Activated T-helper 17 cell treated with anti-CD3 and anti-CD28 coated beads, Interleukin-2, amount 50 U/mL, for 72 hours (primary cell): ENCODE measurements around the gene SLC19A3. TPM values are rescaled to one million over a fixed set of nuclear protein-coding genes. Genes with fewer than 3 reads are reported as not detected.
"Not testable (repeated sequence)": the region's sequence is repeated elsewhere in the genome, so short reads cannot be mapped to it uniquely, and the experiment has no call there.

Experiments used
- ATAC-seq: fragments of 150-1000 bp; cut with Tn5 transposase; replicated peaks from 2 replicates; pipeline ENCODE4 v1.10.0; 2021; ENCODE audit warnings: mild to moderate bottlenecking, moderate library complexity
- H3K27ac Mint-ChIP-seq: one replicate; pipeline ENCODE4 v1.8.0; 2022; ENCODE audit warnings: mixed read lengths
- H3K27me3 Mint-ChIP-seq: one replicate; pipeline ENCODE4 v1.8.0; 2022; ENCODE audit warnings: mixed read lengths
- H3K36me3 Mint-ChIP-seq: one replicate; pipeline ENCODE4 v1.8.0; 2022; ENCODE audit warnings: low read depth, mild to moderate bottlenecking, mixed read lengths
- H3K4me1 Mint-ChIP-seq: one replicate; pipeline ENCODE4 v1.8.0; 2022; ENCODE audit warnings: mixed read lengths
- H3K4me3 Mint-ChIP-seq: one replicate; pipeline ENCODE4 v1.8.0; 2022; ENCODE audit warnings: mild to moderate bottlenecking, mixed read lengths
- H3K9me3 Mint-ChIP-seq: one replicate; pipeline ENCODE4 v1.8.0; 2022; ENCODE audit warnings: mixed read lengths
- total RNA-seq, 2 donors: library from RNA; stranded (reverse); gene quantifications; one replicate each; pipeline ENCODE4 v1.2.3, GENCODE V29; 2022

SLC19A3 gene
- not detected for total RNA-seq

DNA sequence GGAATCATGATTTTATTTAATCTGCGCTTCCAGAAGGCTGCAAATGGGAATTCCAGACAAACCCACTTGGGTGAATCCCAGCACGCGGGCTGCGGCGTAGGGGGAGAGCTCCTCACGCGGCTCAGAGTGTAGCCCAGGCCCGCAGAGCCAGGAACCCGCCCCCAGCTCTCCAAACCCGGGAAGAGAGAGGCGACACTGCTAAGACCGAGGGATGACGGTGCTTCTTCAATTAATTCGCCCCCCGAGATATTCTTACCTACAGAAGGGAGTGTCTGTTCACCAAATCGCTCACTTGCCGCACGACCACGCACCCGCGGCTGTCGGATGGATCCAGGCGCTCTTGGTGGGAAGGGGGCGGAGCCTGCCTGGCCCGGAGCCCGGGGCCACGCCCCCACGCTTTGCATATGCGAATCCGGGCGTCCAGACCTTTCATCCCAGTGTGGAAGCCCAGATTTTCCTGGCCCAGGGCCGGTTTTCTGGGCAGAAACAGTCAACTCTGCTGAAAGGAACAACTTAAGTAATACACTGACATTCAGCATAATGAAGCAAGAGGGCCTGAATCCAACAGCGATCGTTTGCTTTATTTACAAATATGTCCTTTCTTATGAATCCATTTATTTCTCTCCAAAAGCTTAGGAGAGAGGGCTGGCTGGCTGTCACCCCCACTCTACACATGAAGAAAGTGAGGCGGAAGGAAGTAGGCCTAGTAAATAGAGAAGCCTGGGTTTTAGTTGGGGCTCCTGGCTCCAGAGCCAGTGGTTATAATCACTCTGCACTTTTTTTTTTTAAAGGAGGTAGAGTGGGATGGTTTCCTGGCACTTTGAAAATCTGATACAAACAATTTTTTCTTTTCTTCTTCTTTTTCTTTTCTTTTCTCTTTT is at the start of gene SLC19A3:
SLC19A3 (minus strand) TSS at position 342 of the 881 bp plus-strand sequence. CDS start 15,710 bp downstream, outside the sequence.
- Mint-ChIP-seq H3K27me3 (peaks cover 8% of the 10 kb centered on the region), H3K36me3 (no peaks in the 10 kb centered on the region)

DNA sequence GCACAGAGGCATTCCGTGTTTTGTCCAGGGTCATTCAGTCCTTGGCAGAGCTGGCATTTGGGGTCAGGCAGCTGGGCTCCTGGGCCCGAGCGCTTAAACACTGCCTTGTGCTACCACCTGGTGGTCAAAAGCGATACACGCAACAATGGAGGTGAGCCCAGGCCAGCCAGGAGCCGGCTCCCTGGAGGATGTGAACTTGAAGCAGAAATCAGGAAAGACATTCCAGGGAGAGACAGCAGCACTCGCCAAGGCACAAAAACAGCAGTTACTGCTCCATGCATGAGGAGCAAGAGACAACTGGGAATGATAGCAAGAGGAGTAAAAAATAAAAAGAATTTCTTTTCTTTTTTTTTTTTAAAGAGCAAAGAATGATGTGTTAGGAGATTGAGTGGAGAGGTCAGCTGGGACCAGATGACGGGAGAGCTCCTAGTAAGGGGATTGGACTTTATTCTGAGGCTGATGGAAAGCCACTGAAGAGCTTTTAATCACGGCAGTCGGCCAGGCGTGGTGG is 48.6 kb upstream of the SLC19A3 start:
- peak overlapping the region; percentile 7 for H3K27ac Mint-ChIP-seq

More for the DNA sequence above, at the start of gene SLC19A3:
- H3K9me3 Mint-ChIP-seq: no peaks in the 10 kb centered on the region
- peak within 1 kb of the TSS; percentile 20 for H3K4me3 Mint-ChIP-seq
- no peaks in the 10 kb centered on the region for H3K4me1 Mint-ChIP-seq
- no peak within 1 kb of the TSS for H3K27ac Mint-ChIP-seq
- ATAC-seq: peak; percentile 39

DNA sequence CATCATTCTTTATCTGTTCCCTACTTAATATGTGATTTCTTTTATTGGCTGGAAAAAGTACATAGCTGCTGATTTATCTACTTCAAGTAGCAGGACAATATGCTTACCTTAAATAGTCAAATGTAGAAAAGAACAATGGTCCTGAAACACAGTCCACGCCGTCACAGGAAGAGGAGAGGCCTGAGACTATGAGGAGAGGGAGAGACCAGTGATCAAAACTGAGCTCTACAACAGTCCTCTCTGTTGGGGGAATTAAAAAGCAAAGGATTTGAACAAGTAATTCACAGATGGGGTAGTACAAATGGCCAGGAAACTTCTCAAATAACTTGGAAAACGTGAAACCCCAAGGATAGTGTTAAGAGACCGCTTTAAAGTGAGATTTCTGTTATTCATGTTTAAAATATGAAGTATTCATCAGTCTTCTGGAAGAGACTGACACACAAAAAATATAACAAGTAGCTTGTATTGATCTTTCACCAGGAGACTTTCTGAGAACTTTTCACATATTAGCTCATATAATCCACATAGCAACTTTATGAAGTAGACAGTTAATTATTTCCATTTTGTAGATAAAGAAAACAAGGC is 48.1 kb upstream of the SLC19A3 start:
- Mint-ChIP-seq H3K9me3 (no peaks in the 10 kb centered on the region), H3K4me3 (no peak overlapping the region), H3K27me3 (no peaks in the 10 kb centered on the region), H3K4me1 (peaks cover 4% of the 10 kb centered on the region), H3K27ac (peak overlapping the region; percentile 7), H3K36me3 (no peaks in the 10 kb centered on the region)
- no peak for ATAC-seq

More for the DNA sequence above, 48.6 kb upstream of the SLC19A3 start:
- no peak overlapping the region for H3K4me3 Mint-ChIP-seq
- H3K4me1 Mint-ChIP-seq: peaks cover 4% of the 10 kb centered on the region
- H3K36me3 Mint-ChIP-seq: no peaks in the 10 kb centered on the region
- no peaks in the 10 kb centered on the region for H3K27me3 Mint-ChIP-seq
- no peaks in the 10 kb centered on the region for H3K9me3 Mint-ChIP-seq
- peak; percentile 91 for ATAC-seq

DNA sequence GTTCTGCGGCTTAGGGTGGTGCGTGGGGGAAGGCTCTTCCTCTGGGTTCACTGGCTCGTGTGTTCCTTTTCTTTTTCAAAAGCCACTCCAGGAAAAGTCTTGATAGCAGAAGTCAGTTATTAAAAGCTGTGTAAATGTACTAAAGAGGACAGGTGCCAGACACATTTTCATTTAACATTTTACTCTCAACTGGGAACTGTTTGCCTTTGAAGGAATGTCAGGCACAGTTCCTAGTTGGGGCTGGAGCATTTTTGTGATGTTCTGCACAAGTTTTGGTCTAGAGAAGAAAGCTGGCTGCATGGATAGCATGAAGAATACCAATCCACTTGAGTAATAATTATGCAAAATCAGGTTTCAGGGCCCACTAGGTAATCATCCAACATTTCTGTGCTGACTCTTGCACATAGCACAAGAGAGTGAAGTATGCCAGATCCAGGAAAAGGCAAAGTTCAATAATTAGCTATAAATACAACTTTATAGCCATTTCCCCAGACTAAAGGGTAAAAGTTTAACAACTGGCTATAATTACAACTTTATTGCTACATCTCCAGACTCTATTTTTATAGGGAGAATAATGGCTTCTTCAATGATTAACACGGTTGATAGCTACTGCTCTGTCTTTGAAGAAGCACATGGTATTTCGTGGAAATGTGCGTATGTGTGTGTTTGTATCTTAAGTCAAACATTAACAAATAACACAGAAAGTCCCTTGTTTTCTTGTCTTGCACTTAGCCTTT is 44.1 kb upstream of the SLC19A3 start:
- peaks cover 5% of the 10 kb centered on the region for H3K27me3 Mint-ChIP-seq
- no peaks in the 10 kb centered on the region for H3K9me3 Mint-ChIP-seq
- ATAC-seq: no peak
- no peak overlapping the region for H3K27ac Mint-ChIP-seq
- H3K4me3 Mint-ChIP-seq: no peak overlapping the region
- no peaks in the 10 kb centered on the region for H3K36me3 Mint-ChIP-seq
- H3K4me1 Mint-ChIP-seq: peaks cover 4% of the 10 kb centered on the region

DNA sequence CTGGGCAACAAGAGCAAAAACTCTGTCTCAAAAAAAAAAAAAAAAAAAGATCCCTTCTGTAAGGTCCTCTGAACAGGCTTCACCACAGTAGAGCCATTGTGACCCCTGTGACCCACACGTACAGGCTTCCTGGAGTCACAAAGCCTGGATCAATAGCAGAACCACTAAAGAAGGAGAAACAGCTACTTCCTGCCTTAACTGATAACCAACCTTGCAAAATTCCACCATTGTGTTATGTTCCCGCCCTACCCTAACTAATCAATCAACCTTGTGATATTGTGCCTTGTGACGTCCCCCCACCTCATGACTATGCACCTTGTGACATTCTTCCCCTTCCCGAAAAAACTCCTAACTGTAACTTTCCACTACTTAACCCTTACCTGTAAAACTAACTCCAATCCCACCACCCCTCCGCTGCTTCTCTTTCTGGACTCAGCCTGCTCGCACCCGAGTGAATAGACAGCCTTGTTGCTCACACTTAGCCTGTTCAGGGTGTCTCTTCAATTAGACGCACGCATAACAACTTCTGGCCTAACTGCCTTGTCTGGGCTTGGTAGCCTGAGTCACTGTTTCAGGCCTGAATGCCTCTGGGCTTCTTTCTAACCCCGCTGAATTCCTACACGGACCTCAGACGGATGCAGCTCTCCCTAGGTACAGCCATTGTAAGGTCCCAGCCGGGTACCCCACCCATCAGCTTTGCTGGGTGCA is 41.7 kb upstream of the SLC19A3 start:
- no peak for ATAC-seq
- Mint-ChIP-seq H3K36me3 (no peaks in the 10 kb centered on the region), H3K4me1 (no peaks in the 10 kb centered on the region), H3K27ac (no peak overlapping the region), H3K9me3 (no peaks in the 10 kb centered on the region), H3K27me3 (peaks cover 9% of the 10 kb centered on the region), H3K4me3 (no peak overlapping the region)

DNA sequence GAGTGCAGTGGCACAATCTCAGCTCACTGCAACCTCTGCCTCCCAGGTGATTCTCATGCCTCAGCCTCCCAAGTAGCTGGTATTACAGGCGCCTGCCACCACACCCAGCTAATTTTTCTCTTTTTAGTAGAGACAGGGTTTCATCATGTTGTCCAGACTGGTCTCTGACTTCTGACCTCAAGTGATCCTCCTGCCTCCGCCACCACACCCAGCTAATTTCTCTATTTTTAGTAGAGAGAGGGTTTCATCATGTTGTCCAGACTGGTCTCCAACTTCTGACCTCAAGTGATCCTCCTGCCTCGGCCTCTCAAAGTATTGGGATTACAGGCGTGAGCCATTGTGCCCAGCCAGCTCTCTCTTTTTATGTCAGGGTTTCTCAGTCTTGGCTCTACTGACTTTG is 38.4 kb upstream of the SLC19A3 start:
- not testable (repeated sequence) for H3K4me1 Mint-ChIP-seq, H3K27ac Mint-ChIP-seq, ATAC-seq, H3K9me3 Mint-ChIP-seq, H3K36me3 Mint-ChIP-seq, H3K4me3 Mint-ChIP-seq
- H3K27me3 Mint-ChIP-seq: peaks cover 13% of the 10 kb centered on the region

DNA sequence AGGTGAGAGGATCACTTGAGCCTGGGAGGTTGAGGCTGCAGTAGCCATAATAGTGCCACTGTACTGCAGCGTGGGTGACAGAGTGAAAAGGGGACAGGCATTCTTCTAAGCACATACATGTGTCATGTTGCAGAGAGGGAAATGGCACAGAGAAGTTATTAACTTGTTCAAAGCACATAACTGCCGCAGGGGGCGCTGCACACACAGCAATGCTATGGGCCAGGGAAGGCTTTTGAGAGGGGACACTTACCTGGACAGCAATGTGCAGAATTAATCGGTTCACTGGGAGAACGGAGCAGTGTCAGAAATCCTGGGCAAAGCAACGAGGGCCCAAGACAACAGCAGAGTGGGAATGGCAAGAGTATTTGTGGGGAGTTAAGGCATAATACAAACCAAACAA is 30.3 kb upstream of the SLC19A3 start:
- no peaks in the 10 kb centered on the region for H3K27me3 Mint-ChIP-seq
- H3K9me3 Mint-ChIP-seq: no peaks in the 10 kb centered on the region
- H3K4me3 Mint-ChIP-seq: no peak overlapping the region
- H3K36me3 Mint-ChIP-seq: no peaks in the 10 kb centered on the region
- H3K27ac Mint-ChIP-seq: no peak overlapping the region
- no peak for ATAC-seq
- no peaks in the 10 kb centered on the region for H3K4me1 Mint-ChIP-seq

DNA sequence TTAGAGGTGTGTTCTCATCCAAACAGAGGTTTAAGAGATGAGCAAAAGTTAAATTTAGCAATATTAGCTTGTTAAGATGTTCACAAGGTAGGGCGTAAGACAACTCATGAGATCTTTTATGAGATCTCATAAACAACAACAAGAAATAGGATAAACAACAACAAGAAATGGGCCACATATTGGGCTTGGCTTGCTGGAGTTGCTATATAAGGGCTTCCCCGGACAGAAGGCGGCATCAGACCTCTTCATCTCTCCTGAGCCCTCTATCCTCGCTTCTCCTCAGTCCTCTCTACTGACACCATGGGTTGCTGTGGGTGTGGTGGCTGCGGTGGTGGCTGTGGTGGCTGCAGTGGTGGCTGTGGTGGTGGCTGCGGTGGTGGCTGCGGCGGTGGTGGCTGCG is 27.8 kb upstream of the SLC19A3 start, which contains the start of gene SCYGR8:
SCYGR8 (plus strand) TSS at position 301 of the 400 bp plus-strand sequence; CDS start at position 301, 0 bp downstream.
- Mint-ChIP-seq H3K9me3 (no peaks in the 10 kb centered on the region), H3K36me3 (no peaks in the 10 kb centered on the region), H3K27me3 (no peaks in the 10 kb centered on the region), H3K4me3 (no peak within 1 kb of the TSS), H3K27ac (no peak within 1 kb of the TSS), H3K4me1 (no peaks in the 10 kb centered on the region)
- ATAC-seq: no peak

DNA sequence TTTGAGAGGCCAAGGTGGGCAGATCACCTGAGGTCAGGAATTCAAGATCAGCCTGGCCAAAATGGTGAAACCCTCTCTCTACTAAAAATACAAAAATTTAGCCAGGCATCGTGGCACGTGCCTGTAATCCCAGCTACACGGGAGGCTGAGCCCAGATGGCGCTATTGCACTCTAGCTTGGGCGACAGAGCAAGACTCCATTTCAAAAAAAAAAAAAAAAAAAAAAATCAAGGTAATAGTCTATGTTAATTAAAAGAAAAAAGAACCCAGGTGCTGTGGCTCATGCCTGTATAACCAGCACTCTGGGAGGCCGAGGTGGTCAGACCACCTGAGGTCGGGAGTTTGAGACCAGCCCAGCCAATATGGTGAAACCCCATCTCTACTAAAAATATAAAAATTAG is 22.9 kb upstream of the SLC19A3 start:
- ATAC-seq, H3K9me3 Mint-ChIP-seq, H3K27ac Mint-ChIP-seq, H3K4me1 Mint-ChIP-seq, H3K36me3 Mint-ChIP-seq, H3K27me3 Mint-ChIP-seq, H3K4me3 Mint-ChIP-seq: not testable (repeated sequence)

DNA sequence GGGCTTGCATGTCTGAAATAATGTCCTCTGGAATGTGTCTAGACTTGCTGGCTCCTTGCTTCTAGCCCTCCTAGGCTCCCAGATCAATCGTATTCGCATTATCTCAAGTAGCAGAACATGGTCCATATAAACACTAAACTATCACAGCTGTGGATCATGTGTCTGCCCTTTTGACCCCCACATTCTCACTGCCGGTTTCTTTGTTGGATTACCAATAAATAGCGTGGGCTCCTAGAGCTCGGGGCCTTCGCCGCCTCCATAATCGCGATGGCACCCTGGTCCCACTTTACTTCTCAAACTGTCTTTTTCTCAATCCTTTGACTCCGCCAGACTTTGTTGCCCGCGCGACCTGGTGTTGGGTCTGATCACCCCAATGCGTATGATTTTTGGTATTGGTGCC is 21.5 kb upstream of the SLC19A3 start:
- Mint-ChIP-seq H3K27ac (no peak overlapping the region), H3K4me1 (no peaks in the 10 kb centered on the region), H3K36me3 (no peaks in the 10 kb centered on the region), H3K9me3 (no peaks in the 10 kb centered on the region), H3K4me3 (no peak overlapping the region), H3K27me3 (peaks cover 4% of the 10 kb centered on the region)
- ATAC-seq: no peak

DNA sequence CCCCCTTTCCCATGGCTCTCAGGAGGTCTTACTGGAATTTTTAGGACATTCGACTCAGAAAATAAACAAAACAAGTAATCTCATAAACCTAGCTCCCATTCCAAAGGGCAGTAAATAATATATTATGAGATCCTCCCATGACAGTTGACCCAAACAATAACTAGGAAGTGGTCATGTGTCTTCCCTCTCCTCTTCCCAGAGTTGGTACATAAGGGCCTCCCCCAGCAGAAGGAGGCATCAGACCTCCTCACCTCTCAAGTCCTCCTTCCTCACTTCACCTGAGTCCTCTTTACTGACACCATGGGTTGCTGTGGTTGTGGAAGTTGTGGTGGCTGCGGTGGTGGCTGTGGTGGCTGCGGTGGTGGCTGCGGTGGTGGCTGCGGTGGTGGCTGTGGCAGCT is 10.2 kb upstream of the SLC19A3 start, which contains the start of gene SCYGR7:
SCYGR7 (plus strand) TSS at position 301 of the 400 bp plus-strand sequence; CDS start at position 301, 0 bp downstream.
- Mint-ChIP-seq H3K36me3 (no peaks in the 10 kb centered on the region), H3K27me3 (peaks cover 13% of the 10 kb centered on the region), H3K4me3 (no peak within 1 kb of the TSS), H3K27ac (no peak within 1 kb of the TSS), H3K4me1 (no peaks in the 10 kb centered on the region), H3K9me3 (no peaks in the 10 kb centered on the region)
- ATAC-seq: no peak

DNA sequence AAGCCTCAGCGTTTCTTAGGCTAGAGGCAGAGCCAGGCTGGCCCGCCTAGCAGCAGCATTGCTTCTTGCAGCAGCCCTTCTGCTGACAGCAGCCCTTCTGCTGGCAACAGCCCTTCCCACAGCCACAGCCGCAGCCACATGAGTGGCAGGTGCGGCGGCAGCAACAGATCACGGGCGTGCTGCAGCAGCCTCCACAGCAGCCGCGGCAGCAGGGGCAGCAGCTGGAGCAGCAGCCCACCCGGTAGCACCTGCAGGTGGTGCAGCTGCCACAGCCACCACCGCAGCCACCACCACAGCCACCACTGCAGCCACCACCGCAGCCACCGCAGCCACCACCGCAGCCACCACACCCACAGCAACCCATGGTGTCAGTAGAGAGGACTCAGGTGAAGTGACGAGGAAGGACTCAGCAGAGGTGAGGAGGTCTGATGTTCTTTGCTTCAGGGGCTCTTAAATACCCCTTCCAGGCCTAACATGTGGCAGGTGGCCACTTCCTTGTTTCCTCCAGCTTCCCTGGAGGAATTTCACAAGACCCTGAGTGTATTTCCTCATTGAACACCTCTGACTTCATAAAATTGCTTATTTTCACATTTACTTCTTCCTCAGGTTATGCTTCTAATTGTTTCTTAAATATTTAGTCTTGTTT is 6.7 kb upstream of the SLC19A3 start, which contains the start of gene SCYGR6:
SCYGR6 (minus strand) TSS at position 364 of the 646 bp plus-strand sequence; CDS start at position 364, 0 bp downstream.
- H3K4me3 Mint-ChIP-seq: no peak within 1 kb of the TSS
- peaks cover 16% of the 10 kb centered on the region for H3K27me3 Mint-ChIP-seq
- no peaks in the 10 kb centered on the region for H3K4me1 Mint-ChIP-seq
- no peak within 1 kb of the TSS for H3K27ac Mint-ChIP-seq
- H3K9me3 Mint-ChIP-seq: no peaks in the 10 kb centered on the region
- no peak for ATAC-seq
- no peaks in the 10 kb centered on the region for H3K36me3 Mint-ChIP-seq

DNA sequence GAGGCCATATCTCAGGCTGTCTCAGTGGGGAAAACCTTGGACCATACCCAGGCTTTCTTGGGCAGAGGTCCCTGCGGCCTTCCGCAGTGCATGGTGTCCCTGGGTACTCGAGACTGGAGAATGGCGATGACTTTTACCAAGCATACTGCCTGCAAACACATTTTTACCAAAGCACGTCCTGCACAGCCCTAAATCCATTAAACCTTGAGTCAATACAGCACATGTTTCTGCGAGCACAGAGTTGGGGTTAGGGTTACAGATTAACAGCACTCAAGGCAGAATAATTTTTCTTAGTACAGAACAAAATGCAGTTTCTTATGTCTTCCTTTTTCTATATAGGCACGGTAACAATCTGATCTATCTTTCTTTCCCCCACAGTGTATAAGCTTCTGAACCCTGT is 5.0 kb upstream of the SLC19A3 start:
- not testable (repeated sequence) for H3K4me3 Mint-ChIP-seq, H3K27ac Mint-ChIP-seq, H3K36me3 Mint-ChIP-seq, ATAC-seq, H3K9me3 Mint-ChIP-seq, H3K4me1 Mint-ChIP-seq
- peaks cover 11% of the 10 kb centered on the region for H3K27me3 Mint-ChIP-seq
